ENCODE data around the gene GCNT1.

DNA sequence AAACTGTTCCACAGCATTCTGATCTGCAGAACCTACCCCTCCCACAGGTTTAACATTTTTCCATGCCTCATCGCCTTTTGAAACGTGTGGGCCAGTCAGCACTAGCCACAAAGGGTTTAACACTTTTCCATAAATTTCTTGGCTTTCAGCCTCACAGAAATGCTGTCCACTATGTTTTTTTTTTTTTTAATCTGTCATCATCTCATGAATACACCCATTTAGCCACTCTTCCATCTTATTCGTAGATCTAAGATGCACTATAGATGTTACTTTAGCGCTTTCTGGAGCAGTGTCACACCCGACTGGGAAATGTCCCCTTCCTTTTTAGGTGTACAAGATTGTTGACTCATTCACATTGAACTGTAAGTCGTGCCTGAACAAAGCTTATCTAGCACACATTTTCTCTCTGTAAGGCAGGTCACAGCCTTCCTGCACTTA is 62.3 kb downstream of the GCNT1 start:
- TF ChIP-seq CTCF (IDR thresholded peaks at IDR 0.05) (no peak), ZFX (IDR thresholded peaks at IDR 0.05; ENCODE audit: borderline replicate concordance) (no peak)

Measured in 22Rv1 (cell line).